CD4-positive, alpha-beta T cell treated with Interleukin-15 for 1 hour (primary cell): ENCODE data around the gene ZNF891.

Source experiments
- DNase-seq: peaks from one replicate; pipeline ENCODE4 v3.0.0-alpha.2; 2020

Gene ZNF891

DNA sequence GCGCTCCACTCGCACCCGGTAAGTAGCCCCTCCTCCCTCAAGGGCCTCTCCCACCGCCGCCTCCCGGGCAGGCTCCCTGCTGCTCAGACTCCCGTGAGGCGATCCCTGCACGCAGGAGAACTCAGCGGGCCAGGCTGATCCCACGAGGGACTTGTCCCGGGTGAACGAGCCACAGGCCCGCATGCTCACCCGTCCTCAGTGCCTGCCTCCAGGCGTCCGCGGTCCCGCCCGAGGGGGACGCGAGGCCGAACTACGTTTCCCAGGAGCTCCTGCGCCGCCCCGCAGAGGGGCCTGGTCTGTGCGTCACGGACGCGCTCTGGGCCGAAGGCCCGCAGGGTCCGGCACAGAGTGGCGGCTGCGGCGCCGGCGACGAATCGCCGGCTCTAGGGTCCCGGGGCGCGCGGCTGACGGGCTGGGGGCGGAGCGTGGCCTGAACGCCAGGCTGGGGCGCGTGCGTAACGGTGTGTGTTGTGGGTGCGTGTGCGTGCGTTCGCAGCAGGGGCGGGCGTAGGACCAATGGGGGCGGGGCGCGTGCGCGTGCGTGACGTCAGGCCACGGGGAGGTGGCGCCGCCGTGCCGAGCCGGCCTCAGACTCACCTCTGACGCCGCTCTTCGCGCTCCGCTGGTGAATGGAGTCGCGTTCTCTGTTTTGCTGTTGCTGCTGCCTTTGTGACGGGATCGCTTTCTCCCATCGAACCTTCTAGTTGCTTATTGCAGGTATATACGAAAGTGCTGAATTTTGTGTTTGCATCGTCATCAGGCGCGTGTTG, at the start of gene ZNF891, which contains the start of gene ZNF10:
Gene ZNF891 (minus strand): TSS at position 237 of the 770 bp plus-strand sequence. CDS start 8,356 bp downstream, outside the sequence.
Gene ZNF10 (plus strand): TSS at position 590 of the 770 bp plus-strand sequence. CDS start 13,866 bp downstream, outside the sequence.
- peak; percentile 96 for DNase-seq

- DNase-seq = no peak
Measured at GRCh38 chr12:133174901-133175300, 44.8 kb upstream of the ZNF891 start.

- DNase-seq = no peak
Measured at GRCh38 chr12:133172491-133172890, 42.4 kb upstream of the ZNF891 start.

- no peak for DNase-seq
Measured at GRCh38 chr12:133165776-133166175, 35.7 kb upstream of the ZNF891 start.

DNA sequence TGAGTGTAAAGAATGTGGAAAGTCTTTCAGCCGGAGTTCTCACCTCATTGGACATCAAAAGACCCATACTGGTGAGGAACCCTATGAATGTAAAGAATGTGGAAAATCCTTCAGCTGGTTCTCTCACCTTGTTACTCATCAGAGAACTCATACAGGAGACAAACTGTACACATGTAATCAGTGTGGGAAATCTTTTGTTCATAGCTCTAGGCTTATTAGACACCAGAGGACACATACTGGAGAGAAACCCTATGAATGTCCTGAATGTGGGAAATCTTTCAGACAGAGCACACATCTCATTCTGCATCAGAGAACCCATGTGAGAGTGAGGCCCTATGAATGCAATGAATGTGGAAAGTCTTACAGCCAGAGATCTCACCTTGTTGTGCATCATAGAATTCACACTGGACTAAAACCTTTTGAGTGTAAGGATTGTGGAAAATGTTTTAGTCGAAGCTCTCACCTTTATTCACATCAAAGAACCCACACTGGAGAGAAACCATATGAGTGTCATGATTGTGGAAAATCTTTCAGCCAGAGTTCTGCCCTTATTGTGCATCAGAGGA, 26.1 kb upstream of the ZNF891 start:
- DNase-seq = no peak

- DNase-seq = no peak
Measured at GRCh38 chr12:133145981-133146380, 15.9 kb upstream of the ZNF891 start.

GRCh38 chr12:133135747-133136146, 5.7 kb upstream of the ZNF891 start:
- DNase-seq = no peak

GRCh38 chr12:133130808-133131128, 694 bp upstream of the ZNF891 start:
- no peak for DNase-seq

GRCh38 chr12:133129368-133130037, 571 bp downstream of the ZNF891 start:
- DNase-seq = no peak

DNA sequence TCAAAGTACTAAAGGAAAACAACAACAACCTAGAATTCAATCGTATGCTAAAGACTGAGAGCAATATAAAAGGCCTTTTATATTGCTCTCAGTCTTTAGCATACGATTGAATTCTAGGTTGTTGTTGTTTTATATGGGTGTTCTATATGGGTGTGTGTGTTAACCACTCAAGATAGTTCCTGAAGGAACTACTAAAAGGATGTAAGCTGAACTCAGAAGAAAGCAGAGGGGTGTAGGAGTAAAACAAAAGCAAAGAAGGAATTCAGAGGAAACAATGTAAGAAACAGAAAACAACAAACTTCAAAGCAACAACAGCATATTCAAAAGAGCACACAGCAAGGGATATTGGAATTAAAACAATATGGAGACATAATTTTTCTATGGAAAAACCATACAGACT, 5.4 kb downstream of the ZNF891 start:
- no peak for DNase-seq

DNA sequence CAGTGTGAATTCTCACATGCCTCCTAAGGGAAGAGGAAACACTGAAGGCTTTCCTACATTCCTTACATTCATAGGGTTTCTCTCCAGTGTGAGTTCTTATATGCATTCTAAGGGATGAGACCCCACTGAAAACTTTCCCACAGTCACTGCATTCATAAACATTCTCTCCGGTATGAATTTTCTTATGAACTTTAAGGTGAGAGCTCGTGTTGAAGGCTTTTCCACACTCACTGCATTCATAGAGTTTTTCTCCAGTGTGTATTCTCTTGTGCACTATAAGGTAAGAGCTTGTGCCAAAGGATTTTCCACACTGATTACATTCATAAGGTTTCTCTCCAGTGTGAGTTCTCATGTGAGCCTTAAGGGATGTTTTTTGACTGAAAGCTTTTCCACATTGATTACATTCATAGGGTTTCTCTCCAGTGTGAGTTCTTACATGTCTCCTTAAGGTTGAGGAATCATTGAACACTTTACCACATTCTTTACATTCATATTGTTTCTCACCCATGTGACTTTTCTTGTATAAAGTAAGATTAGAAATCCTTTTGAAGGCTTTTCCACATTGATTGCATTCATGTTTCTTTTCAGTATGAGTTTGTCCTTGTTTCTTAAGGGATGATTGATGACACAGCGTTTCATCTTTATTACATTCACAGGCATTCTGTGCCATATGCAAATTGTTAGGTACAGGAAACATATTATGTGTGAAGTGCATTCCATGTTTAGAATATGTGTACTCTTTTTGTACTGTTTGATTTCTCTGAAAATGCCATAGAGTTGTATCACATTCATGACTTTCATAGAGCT, 9.5 kb downstream of the ZNF891 start:
- DNase-seq = no peak

- DNase-seq = no peak
Measured at GRCh38 chr12:133108150-133108549, 21.9 kb downstream of the ZNF891 start.

DNA sequence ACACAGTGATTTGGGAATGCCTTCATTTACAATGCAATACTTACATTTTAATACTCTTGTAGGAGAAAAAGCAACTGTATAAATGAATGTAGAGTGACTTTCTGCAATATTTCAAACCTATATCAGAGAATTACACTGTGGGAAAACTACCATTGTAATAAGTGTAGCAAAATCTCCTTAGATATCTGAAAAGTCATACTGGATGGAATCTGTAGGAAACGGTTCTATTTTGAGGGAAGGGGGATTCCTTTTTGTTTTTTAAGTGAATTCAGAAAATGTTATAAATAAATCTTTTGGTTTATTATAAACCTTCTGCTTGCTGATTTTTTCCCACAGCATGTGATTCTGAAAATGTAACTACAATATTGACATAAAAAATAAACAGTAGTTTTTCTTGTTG, 23.0 kb downstream of the ZNF891 start:
- no peak for DNase-seq

DNA sequence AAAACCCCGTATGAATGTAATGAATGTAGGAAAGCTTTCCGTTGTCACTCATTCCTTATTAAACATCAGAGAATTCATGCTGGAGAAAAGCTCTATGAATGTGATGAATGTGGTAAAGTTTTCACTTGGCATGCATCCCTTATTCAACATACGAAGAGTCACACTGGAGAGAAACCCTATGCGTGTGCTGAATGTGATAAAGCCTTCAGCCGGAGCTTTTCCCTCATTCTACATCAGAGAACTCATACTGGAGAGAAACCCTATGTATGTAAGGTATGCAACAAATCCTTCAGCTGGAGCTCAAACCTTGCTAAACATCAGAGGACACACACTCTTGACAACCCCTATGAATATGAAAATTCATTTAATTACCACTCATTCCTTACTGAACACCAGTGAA, 23.8 kb downstream of the ZNF891 start:
- no peak for DNase-seq

DNA sequence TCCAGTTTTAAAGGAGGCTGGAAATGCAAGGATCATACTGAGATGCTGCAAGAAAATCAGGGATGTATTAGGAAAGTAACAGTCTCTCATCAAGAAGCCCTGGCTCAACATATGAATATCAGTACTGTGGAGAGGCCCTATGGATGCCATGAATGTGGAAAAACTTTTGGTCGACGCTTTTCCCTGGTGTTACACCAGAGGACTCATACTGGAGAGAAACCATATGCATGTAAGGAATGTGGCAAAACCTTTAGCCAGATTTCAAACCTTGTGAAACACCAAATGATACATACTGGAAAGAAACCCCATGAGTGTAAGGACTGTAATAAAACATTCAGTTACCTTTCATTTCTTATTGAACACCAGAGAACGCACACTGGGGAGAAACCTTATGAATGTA, 24.5 kb downstream of the ZNF891 start:
- no peak for DNase-seq

- DNase-seq = no peak
Measured at GRCh38 chr12:133083345-133083744, 46.7 kb downstream of the ZNF891 start.

DNA sequence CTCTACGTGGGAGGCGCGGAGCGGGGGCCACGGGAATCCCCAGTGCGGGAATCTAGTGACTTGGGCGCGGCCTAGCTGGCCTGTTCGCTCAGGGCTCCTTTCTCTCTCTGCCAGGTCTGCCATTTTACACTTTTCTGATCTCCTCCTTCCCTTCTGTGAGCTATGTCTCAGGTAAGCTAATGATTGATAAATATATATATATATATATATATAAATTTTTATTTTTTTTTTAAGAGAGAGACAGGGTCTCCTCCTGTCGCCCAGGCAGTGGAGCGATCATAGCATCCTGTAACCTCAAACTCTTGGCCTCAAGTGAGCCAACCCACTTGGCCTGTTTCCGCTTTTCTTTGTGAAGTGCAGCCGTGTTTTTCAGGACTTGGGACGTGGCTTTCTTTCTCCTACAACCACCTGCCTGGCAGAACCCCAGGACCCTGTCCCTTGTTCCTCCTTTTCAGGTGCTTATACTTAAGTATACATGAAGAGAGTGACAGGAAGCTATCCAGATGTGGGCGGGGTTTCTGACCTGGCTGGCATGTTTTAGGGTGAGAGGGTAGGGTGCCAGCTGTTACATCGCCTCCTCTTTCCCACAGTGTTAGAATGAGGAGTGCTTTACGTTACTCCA, 48.8 kb downstream of the ZNF891 start:
- DNase-seq = no peak

DNA sequence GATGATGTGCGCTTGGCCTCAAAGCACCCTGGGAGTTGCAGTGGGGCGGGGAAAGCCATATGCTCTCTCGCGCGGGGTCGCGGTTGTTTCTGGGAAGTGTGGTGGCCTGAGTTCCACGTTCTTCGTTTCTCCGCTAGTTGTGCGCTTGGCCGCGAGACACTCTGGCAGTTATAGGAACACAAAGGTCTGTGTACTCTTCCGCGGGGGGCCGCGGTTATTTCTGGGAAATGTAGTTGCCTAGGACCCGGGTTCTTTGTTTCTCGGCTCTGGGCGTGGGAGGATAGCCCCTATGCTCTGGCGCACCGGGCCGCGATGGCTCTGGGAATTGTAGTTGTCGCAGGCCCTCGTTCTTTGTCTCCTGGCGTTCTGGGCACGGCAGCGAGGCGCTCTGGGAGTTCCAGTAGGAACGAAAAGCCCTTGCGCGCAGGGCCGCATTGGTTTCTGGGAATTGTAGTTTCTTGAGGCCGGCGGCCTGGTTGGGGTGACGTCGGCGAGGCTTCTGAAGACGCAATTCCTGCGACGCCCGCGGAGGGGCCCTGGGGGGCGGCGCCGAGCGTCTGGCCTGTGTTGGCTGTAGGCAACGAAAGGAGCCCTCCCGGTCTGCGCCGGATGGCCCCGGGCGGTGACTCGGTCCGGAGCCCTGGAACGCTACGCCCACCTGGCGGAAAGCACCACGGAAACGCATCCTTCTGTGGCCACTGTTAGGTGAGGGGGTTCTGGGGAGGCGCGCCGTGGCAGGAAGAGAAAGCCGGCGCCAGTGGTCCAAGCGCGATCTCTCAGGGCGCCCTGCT, 49.5 kb downstream of the ZNF891 start, which contains the start of gene ZNF140:
Gene ZNF140 (plus strand): TSS at position 556 of the 791 bp plus-strand sequence. CDS start 398 bp downstream, outside the sequence.
- DNase-seq = peak; percentile 96

- peak; percentile 99 for DNase-seq
Measured at GRCh38 chr12:133080026-133080367, 50.1 kb downstream of the ZNF891 start.

DNA sequence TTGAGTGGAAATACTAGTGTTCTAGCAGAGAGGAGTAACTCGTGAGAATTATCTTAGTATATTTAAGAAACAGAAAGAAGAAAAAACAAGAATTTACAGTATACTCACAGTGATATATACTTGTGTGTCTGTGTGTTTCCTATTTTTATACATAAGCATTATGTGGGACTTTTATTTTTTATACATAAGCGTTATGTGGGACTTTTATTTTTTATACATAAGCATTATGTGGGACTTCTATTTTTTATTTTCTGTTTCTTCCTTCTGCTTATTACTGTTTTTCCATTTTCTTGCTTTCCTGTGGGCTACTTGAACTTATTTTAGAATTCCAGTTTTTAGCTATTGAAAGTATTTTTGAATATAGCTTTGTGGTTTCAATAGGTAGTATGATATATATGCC, 56.2 kb downstream of the ZNF891 start:
- no peak for DNase-seq

GRCh38 chr12:133063556-133063955, 66.5 kb downstream of the ZNF891 start:
- no peak for DNase-seq

GRCh38 chr12:133061954-133062353, 68.1 kb downstream of the ZNF891 start:
- no peak for DNase-seq
